SK-N-SH (cell line): ENCODE measurements around the gene ATP1B1. TPM values are rescaled to one million over a fixed set of nuclear protein-coding genes. Genes with fewer than 3 reads are reported as not detected.

Experiments used
- CTCF ChIA-PET: fragments of 300-600, 350-600 bp; formaldehyde crosslinking; extraction: SDS; loops from one replicate; lab custom pipeline; 2021; lab: Yijun Ruan, JAX
- POLR2A ChIA-PET: fragments of 350-600 bp; sonication (Branson Sonifier 250); formaldehyde crosslinking; extraction: SDS; loops from one replicate; lab custom pipeline; 2020; ENCODE audit warnings: antibody characterized with exemption, inconsistent platforms; lab: Yijun Ruan, JAX
- DNase-seq: peaks from one replicate; pipeline ENCODE4 v3.0.0; 2012
- H2AFZ ChIP-seq: fragments of 200-600 bp; sonication (generic); 2 replicates; pipeline ENCODE4 v1.8.1; 2016; ENCODE audit warnings: antibody characterized with exemption, mild to moderate bottlenecking, low read depth
- H3F3A ChIP-seq: fragments of 200-600 bp; sonication (generic); replicated peaks from 2 replicates; pipeline ENCODE3; 2016; ENCODE audit warnings: antibody characterized with exemption, mild to moderate bottlenecking; ENCODE audit not compliant: insufficient read depth
- H3K27ac ChIP-seq, 2 experiments: fragments of 200-500 bp in 1 of 2; fragments of 200-600 bp in 1 of 2; sonication (Bioruptor generic) in 1 of 2; sonication (generic), shearing (Covaris generic) in 1 of 2; 2 replicates each; pipeline versions ENCODE4 v1.5.1 to v1.6.1; 2014 to 2016; ENCODE audit warnings: low read depth in 2 of 2, inconsistent platforms in 1 of 2, low read length in 1 of 2, mild to moderate bottlenecking in 1 of 2, mixed read lengths in 1 of 2
- H3K27me3 ChIP-seq: fragments of 200-600 bp; sonication (generic), shearing (Covaris generic); 2 replicates; pipeline ENCODE4 v1.6.1; 2016; ENCODE audit warnings: mixed run types; ENCODE audit not compliant: insufficient read depth
- H3K36me3 ChIP-seq, 2 experiments: fragments of 200-500 bp in 1 of 2; fragments of 200-600 bp in 1 of 2; sonication (Bioruptor generic) in 1 of 2; sonication (generic) in 1 of 2; replicated peaks in 1 of 2; 2 replicates each; pipeline versions ENCODE3 to v1.5.1; 2014 to 2016; ENCODE audit warnings: low read length in 1 of 2, mild to moderate bottlenecking in 1 of 2; ENCODE audit not compliant: insufficient read depth in 2 of 2, control insufficient read depth in 1 of 2
- H3K4me1 ChIP-seq, 2 experiments: fragments of 200-500 bp in 1 of 2; fragments of 200-600 bp in 1 of 2; sonication (Bioruptor generic) in 1 of 2; sonication (generic), shearing (Covaris generic) in 1 of 2; 2 replicates each; pipeline versions ENCODE4 v1.5.1 to v1.6.1; 2014 to 2016; ENCODE audit warnings: low read depth in 1 of 2, low read length in 1 of 2, mixed run types in 1 of 2; ENCODE audit not compliant: insufficient read depth in 2 of 2, control insufficient read depth in 1 of 2
- H3K4me2 ChIP-seq: fragments of 200-600 bp; sonication (generic), shearing (Covaris generic); 2 replicates; pipeline ENCODE4 v1.6.1; 2017; ENCODE audit warnings: mixed run types
- H3K4me3 ChIP-seq, 2 experiments: fragments of 200-500 bp in 1 of 2; fragments of 200-600 bp in 1 of 2; sonication (Bioruptor generic) in 1 of 2; sonication (generic), shearing (Covaris generic) in 1 of 2; 2 replicates each; pipeline versions ENCODE4 v1.5.1 to v1.8.1; 2014 to 2016; ENCODE audit warnings: low read depth in 2 of 2, inconsistent platforms in 1 of 2, low read length in 1 of 2, mild to moderate bottlenecking in 1 of 2, mixed read lengths in 1 of 2, moderate library complexity in 1 of 2
- H3K79me2 ChIP-seq: fragments of 200-600 bp; sonication (generic); 2 replicates; pipeline ENCODE4 v1.8.1; 2017; ENCODE audit warnings: mild to moderate bottlenecking; ENCODE audit not compliant: insufficient read depth
- H3K9ac ChIP-seq: fragments of 200-600 bp; sonication (generic); 2 replicates; pipeline ENCODE4 v1.6.1; 2017; ENCODE audit warnings: mixed run types
- H3K9me2 ChIP-seq: fragments of 200-600 bp; sonication (generic); 2 replicates; pipeline ENCODE4 v1.6.1; 2017; ENCODE audit warnings: mixed run types
- H3K9me3 ChIP-seq: fragments of 200-600 bp; sonication (generic); 2 replicates; pipeline ENCODE4 v1.6.1; 2017; ENCODE audit warnings: mixed run types, mild to moderate bottlenecking, moderate library complexity
- H4K20me1 ChIP-seq: fragments of 200-600 bp; sonication (generic); 2 replicates; pipeline ENCODE4 v1.6.1; 2017; ENCODE audit warnings: mild to moderate bottlenecking, mixed run types; ENCODE audit not compliant: insufficient read depth
- FOXM1 ChIP-seq: IDR thresholded peaks from 2 replicates; pipeline ENCODE4 v1.4.0; 2012; ENCODE audit warnings: low read depth, mild to moderate bottlenecking
- GABPA ChIP-seq: IDR thresholded peaks from 2 replicates; pipeline ENCODE4 v1.4.0; 2012; ENCODE audit warnings: low read depth, mild to moderate bottlenecking
- JUND ChIP-seq: IDR thresholded peaks from 2 replicates; pipeline ENCODE4 v1.4.0; 2012
- MAX ChIP-seq: IDR thresholded peaks from 2 replicates; pipeline ENCODE4 v1.4.0; 2012; ENCODE audit warnings: low read depth
- MXI1 ChIP-seq: IDR thresholded peaks from 2 replicates; pipeline ENCODE4 v1.6.1; 2012; ENCODE audit warnings: mild to moderate bottlenecking, low read depth, low read length, improper control_type of control experiment
- RCOR1 ChIP-seq: fragments of 150-350 bp; IDR thresholded peaks from 2 replicates; pipeline ENCODE4 v1.6.1; 2017; ENCODE audit warnings: antibody characterized with exemption, low read length
- RFX5 ChIP-seq: IDR thresholded peaks from 2 replicates; pipeline ENCODE4 v1.6.1; 2012; ENCODE audit warnings: mild to moderate bottlenecking, improper control_type of control experiment, low read length
- SIN3A ChIP-seq: IDR thresholded peaks from 2 replicates; pipeline ENCODE4 v1.6.1; 2012; ENCODE audit warnings: low read depth, mild to moderate bottlenecking, low read length, moderate library complexity, borderline replicate concordance
- TAF1 ChIP-seq: IDR thresholded peaks from 2 replicates; pipeline ENCODE4 v1.6.1; 2012; ENCODE audit warnings: low read depth, mild to moderate bottlenecking, low read length, moderate library complexity, borderline replicate concordance
- ZBTB33 ChIP-seq: IDR thresholded peaks from 2 replicates; pipeline ENCODE4 v1.4.0; 2012; ENCODE audit warnings: low read depth, borderline replicate concordance
- WGBS: methylation state at CpG from one replicate; pipeline ENCODE4 v1.1.6; 2017; ENCODE audit warnings: low lambda C conversion rate; 5-methylcytosine and 5-hydroxymethylcytosine counted together
- polyA plus RNA-seq, 3 experiments: library from polyadenylated mRNA; depleted of rRNA; stranded (reverse); fragments of >200 nt; gene quantifications; 2 replicates each; pipeline ENCODE4 v1.2.3, GENCODE V29; 2012
- TF ChIP-seq, protein P1 (sequence below): fragments of 150-350 bp; IDR thresholded peaks from 2 replicates; pipeline ENCODE4 v1.6.1; 2017; ENCODE audit warnings: antibody characterized with exemption, low read length, low read depth, borderline replicate concordance
- TF ChIP-seq, protein P2 (sequence below): IDR thresholded peaks from 2 replicates; pipeline ENCODE4 v1.6.1; 2012; ENCODE audit warnings: mild to moderate bottlenecking, low read depth, low read length, moderate library complexity
- TF ChIP-seq, protein P3 (sequence below): IDR thresholded peaks from 2 replicates; pipeline ENCODE4 v1.4.0; 2012; ENCODE audit warnings: low read depth, borderline replicate concordance

Gene ATP1B1
- polyA plus RNA-seq, 1 of the 3 experiments (the other 2 are of a cell fraction): 49.5 TPM

- H3K4me1 ChIP-seq: peaks cover 0 to 5% of the 10 kb centered on the region in 2 experiments; a peak in 2 of 4 replicates
- no peaks in the 10 kb centered on the region for H4K20me1 ChIP-seq
- H3K4me3 ChIP-seq: no peak overlapping the region
- no peak overlapping the region for H2AFZ ChIP-seq
- ChIA-PET POLR2A (no interaction called here), CTCF (interaction anchor here (1.1 to 1.5 kb wide), 2 partner anchors 15 to 218 kb away, joined by 3 read pairs; no protein-coding TSS in a partner anchor)
- H3K79me2 ChIP-seq: peaks cover 15% of the 10 kb centered on the region
- H3F3A ChIP-seq: peaks cover 16% of the 10 kb centered on the region
- H3K36me3 ChIP-seq: peaks cover 76 to 91% of the 10 kb centered on the region in 2 experiments
- no peaks in the 10 kb centered on the region for H3K27me3 ChIP-seq
- H3K9ac ChIP-seq: no peak overlapping the region
- TF ChIP-seq GABPA: no peak
- TF ChIP-seq, protein P1, sequence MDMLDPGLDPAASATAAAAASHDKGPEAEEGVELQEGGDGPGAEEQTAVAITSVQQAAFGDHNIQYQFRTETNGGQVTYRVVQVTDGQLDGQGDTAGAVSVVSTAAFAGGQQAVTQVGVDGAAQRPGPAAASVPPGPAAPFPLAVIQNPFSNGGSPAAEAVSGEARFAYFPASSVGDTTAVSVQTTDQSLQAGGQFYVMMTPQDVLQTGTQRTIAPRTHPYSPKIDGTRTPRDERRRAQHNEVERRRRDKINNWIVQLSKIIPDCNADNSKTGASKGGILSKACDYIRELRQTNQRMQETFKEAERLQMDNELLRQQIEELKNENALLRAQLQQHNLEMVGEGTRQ: no peak
- no peak for DNase-seq
- H3K4me2 ChIP-seq: no peak overlapping the region
- WGBS: 97% methylated on average over 4 of the region's 4 CpGs
- no peaks in the 10 kb centered on the region for H3K9me3 ChIP-seq
- H3K9me2 ChIP-seq: no peaks in the 10 kb centered on the region
- H3K27ac ChIP-seq: no peak overlapping the region; a peak in 1 of 4 replicates
Observed at GRCh38 chr1:169130683-169131082, 24.2 kb downstream of the ATP1B1 start.

DNA sequence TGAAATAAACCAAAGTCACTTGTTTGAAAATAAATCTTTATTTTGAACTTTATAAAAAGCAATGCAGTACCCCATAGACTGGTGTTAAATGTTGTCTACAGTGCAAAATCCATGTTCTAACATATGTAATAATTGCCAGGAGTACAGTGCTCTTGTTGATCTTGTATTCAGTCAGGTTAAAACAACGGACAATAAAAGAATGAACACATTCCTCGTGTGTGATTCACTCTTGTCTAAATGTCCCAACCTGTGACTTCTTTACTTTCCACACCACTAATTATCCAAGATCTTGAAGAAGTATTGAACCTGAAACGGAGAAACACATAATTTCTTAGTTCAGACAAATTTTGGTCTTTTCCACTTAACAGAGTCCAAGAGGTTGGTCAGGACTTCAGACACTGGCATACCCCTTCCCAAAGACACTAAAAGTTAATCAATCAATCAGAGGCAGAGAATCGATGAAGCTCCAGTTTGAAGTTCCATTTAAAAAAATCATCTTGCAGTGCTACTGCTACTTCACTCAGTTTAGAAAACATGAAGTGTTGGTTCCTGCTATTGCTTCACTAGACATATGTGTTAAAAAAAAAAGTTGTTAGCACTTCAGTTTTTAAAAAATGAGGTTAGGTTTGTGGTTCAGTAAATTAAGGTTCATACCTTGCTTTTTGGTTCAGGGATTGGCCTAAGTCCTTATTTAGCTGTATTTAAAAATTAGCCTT lies 26.2 kb downstream of the ATP1B1 start:
- no peak overlapping the region for H3K9ac ChIP-seq

More for the DNA sequence above, 26.2 kb downstream of the ATP1B1 start:
- no peak overlapping the region for H3K4me3 ChIP-seq
- WGBS: 72% methylated on average over 4 of the region's 4 CpGs
- H3K4me2 ChIP-seq: no peak overlapping the region
- H3K36me3 ChIP-seq: peaks cover 57 to 78% of the 10 kb centered on the region in 2 experiments
- H4K20me1 ChIP-seq: no peaks in the 10 kb centered on the region
- no peak for DNase-seq
- peaks cover 6% of the 10 kb centered on the region; the same call in 1 of the 2 replicates for H3K79me2 ChIP-seq
- peaks cover 0 to 5% of the 10 kb centered on the region in 2 experiments; a peak in 2 of 4 replicates for H3K4me1 ChIP-seq
- no peaks in the 10 kb centered on the region for H3K9me3 ChIP-seq
- H3K27me3 ChIP-seq: no peaks in the 10 kb centered on the region
- H3K9me2 ChIP-seq: no peaks in the 10 kb centered on the region
- CTCF ChIA-PET: interaction anchor here (1.7 to 2.5 kb wide), 2 partner anchors 21 to 529 kb away, joined by 8 read pairs; no protein-coding TSS in a partner anchor
- POLR2A ChIA-PET: no interaction called here
- TF ChIP-seq MXI1 (no peak), ZBTB33 (no peak), MAX (no peak), TAF1 (no peak), JUND (no peak), RCOR1 (no peak), RFX5 (no peak), SIN3A (no peak), FOXM1 (no peak)
- TF ChIP-seq, protein P1: no peak
- TF ChIP-seq, protein P2, sequence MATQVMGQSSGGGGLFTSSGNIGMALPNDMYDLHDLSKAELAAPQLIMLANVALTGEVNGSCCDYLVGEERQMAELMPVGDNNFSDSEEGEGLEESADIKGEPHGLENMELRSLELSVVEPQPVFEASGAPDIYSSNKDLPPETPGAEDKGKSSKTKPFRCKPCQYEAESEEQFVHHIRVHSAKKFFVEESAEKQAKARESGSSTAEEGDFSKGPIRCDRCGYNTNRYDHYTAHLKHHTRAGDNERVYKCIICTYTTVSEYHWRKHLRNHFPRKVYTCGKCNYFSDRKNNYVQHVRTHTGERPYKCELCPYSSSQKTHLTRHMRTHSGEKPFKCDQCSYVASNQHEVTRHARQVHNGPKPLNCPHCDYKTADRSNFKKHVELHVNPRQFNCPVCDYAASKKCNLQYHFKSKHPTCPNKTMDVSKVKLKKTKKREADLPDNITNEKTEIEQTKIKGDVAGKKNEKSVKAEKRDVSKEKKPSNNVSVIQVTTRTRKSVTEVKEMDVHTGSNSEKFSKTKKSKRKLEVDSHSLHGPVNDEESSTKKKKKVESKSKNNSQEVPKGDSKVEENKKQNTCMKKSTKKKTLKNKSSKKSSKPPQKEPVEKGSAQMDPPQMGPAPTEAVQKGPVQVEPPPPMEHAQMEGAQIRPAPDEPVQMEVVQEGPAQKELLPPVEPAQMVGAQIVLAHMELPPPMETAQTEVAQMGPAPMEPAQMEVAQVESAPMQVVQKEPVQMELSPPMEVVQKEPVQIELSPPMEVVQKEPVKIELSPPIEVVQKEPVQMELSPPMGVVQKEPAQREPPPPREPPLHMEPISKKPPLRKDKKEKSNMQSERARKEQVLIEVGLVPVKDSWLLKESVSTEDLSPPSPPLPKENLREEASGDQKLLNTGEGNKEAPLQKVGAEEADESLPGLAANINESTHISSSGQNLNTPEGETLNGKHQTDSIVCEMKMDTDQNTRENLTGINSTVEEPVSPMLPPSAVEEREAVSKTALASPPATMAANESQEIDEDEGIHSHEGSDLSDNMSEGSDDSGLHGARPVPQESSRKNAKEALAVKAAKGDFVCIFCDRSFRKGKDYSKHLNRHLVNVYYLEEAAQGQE: no peak
- TF ChIP-seq, protein P3, sequence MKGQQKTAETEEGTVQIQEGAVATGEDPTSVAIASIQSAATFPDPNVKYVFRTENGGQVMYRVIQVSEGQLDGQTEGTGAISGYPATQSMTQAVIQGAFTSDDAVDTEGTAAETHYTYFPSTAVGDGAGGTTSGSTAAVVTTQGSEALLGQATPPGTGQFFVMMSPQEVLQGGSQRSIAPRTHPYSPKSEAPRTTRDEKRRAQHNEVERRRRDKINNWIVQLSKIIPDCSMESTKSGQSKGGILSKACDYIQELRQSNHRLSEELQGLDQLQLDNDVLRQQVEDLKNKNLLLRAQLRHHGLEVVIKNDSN: no peak
- peaks cover 16% of the 10 kb centered on the region for H3F3A ChIP-seq
- no peak overlapping the region for H2AFZ ChIP-seq
- H3K27ac ChIP-seq: peak overlapping the region in 1 of 2 experiments; percentile 34; a peak in 1 of 4 replicates
